GM18507 (cell line): ENCODE results near the gene TBCK.

Experiments used
- DNase-seq: peaks from one replicate; pipeline ENCODE4 v3.0.0; 2011; ENCODE audit warnings: low read depth; ENCODE audit not compliant: insufficient read length; ENCODE audit errors: extremely low spot score
- FAIRE-seq: peaks from 2 replicates; lab custom pipeline; 2011; peaks lifted over from hg19 to GRCh38; lab: Jason Lieb, UNC

Gene TBCK

DNA sequence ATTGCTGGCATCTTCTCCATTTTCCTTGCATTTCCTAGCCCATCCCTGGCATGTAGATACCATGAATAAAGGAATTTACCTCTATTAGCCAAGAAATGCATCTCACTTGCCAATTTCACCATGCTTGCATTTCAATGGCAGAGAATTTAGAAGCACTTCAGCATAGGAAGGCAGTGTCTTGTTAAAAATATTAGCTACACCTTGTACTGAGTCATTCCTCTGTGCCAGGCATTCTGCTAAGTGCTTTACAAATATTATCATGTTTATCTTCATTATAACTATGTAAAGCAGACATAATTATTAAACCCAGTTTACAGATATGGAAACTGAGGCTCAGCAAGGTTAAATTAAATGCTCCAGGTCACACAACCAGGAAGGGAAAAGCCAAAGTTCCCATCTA lies 282.5 kb downstream of the TBCK start:
- DNase-seq = no peak
- no peak for FAIRE-seq

DNA sequence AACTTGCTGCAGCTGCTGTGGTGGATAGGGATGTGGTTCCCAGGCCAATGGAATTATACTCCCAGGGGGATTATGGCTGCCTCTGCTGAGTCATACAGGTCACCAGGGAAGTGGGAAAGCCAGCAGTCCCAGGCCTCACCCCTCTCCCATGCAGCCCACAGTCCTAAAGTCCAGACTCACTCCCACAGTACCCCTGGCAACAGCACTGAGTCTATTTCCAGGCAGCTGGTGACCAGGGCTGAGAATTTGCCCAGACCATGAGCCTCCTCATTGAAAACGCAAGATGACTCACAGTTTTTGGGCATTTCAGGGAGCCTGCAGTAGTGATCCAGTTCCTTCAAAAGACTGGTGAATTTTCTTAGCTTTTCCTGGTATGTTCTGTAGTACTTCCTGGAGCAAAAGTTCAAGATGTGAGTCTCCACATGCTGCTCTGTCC lies 283.1 kb downstream of the TBCK start:
- no peak for FAIRE-seq
- DNase-seq = no peak

DNA sequence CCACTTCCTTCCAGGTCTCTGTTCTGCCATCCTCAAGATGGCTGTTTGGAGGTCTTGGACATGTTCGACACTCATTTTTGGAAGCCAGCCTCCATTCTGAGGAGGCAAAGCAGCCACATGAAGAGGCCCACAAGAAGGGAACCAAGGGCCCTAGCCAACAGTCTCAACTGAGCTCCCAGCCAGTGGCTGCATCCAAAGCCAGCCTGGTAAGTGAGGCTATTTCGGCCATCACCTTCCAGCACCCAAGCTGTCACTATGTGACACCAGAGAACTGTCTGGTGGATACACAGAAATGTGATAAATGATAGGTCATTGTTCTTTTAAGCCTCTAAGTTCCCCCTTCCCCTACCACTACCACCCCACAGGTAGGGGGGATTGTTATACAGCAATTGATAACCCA lies 293.6 kb downstream of the TBCK start:
- no peak for FAIRE-seq
- DNase-seq = no peak

DNA sequence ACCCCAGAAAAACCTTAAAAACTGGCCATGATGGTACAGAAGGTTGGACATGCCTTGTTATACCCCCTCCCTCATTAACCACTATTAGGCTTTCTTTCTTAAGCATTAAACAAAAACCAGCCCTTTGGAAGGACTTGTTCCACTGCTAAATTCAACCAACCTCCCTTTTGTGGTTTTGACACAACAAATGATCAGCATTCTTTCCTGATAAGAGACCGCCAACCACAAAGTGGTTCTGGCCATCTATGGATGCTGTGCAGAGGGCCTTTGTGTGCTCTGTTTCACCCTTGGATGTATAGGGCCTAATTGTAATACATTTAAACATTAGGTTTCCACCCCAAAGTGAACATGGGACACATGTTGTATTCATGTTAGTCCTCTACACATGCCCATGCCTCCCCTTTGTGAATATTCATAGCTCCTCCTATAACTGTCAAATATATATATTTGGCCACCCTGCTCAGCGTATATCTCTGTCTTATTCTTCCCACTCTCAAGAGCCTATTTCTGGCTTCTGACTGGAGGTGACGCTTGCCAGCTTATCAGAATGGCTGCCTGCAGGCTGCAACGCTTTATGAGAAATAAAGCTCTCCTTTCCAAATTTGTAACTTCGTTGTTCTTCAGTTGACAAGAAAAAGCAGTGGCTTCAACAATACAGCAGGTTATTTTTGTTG lies 294.1 kb downstream of the TBCK start:
- DNase-seq (no peak), FAIRE-seq (no peak)

DNA sequence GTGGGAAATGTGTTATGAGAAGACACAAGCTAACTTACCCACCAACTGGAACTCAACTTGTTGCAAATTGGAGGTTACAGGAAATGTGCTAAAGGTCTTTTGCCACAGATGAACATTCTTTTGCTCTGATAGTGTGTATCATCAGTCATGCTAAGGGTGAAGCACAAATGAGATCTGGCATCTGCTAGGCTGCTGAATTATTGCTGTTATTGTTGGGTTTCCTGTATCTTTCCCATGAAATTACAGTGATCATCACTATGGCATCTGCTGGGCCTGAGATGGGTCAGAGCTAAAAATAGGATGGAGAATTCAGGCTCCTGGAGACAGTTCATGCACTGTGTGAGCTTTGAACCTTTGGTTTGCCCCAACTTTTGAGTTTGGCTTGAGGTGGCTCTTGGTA lies 296.2 kb downstream of the TBCK start:
- FAIRE-seq = no peak
- no peak for DNase-seq

DNA sequence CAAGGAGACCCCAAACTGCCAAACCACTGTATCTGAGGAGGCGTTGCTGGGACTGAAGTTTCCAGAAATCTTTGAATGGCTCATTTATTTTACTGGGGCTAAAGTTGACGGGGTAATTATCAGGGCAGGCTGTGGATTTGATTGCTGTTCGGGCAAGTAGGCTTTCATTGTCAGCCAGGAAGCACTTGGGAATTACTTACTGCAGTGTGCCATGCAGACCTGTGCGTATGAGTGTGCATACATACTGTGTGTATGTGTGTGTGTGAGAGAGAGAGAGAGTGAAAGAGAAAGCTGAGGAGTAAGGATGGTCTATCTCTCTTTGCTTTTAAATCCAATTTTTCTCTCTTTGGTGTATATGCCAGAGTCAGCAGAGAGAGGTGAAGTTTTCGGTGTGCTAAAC lies 298.0 kb downstream of the TBCK start:
- FAIRE-seq = no peak
- DNase-seq = no peak

DNA sequence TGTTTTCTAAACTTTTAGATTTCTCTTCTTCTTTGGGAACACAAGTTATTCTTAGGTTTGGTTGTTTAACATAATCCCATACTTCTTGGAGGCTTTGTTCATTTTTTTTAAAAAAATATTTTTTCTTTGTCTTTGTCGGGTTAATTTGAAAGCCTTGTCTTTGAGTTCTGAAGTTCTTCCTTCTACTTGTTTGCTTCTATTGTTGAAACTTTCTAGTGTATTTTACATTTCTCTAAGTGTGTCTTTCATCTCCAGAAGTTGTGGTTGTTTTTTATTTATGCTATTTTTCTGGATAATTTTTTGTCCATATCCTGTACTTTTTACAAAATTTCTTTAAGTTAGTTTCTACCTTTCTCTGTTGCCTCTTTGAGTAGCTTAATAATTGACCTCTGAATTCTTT lies 304.6 kb downstream of the TBCK start:
- no peak for DNase-seq
- no peak for FAIRE-seq

DNA sequence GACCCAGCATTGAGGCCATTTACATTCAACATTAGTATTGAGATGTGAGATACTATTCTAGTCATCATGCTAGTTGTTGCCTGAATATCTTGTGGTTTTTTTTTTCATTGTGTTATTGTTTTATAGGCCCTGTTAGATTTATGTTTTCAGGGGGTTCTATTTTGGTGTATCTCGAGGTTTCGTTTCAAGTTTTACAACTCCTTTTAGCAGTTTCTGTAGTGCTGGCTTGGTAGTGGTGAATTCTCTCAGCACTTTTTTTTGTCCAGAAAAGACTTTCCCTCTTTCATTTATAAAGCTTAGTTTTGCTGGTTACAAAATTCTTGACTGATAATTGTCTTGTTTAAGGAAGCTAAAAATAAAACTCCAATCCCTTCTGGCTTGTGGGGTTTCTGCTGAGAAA lies 305.2 kb downstream of the TBCK start:
- FAIRE-seq (no peak), DNase-seq (no peak)

DNA sequence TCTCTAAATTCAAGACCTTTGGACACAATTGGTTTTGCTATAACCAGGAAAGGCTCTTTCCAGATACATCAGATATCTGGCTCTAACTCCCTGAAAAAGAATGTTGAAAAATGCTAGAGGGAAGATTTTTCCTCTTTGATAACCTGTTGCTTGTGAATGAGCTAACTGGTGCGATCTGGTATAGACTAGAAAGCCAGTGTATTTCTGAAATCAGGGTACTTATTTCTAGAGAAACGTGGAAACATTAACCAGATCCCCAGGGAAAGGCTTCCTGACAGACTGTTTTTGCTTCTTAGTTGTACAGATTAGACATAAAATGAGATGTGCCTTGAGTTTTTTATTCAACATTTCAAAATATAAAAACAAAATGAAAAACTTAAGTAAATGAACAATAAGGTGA lies 313.0 kb downstream of the TBCK start:
- DNase-seq = no peak
- FAIRE-seq = no peak

DNA sequence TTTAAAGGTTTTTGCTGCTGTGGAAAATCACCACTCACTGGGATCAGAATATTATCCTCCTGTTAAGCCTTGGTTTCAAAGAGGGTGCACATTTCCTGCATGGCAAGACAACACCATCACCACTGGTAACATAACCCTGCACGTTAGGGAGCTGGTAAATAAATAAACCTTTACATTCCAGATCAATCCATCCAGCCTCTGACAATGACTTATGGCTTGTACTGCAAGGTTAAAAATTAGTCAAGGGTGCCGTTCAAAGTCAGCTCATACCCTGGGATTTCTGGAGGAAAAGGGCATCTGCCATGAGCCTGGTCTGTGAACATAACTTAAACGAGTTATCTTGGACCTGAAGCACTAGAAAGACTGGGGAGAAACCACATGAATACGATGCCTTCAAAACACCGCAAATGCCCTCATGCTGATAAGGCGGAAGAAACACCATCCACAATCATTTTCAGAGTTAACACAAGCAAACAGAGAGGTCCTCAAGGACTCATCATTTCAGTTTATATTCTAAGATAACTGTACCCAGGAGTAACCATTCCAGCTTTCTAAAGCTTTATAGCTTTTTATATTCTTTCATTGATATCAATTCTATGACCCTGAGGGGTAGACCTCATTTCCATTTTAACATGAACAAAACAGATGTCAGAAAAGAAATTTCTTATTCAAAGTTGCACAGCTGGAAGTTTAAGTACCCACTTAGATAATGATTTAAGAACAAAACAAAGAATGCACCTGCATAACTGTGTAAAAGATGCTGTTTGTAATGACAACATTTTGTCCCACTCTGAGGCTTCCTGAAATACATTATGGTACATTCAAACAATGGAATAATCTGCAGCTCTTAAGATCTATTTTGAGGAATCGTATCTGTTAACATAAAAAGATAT lies 317.6 kb downstream of the TBCK start:
- no peak for FAIRE-seq
- no peak for DNase-seq

DNA sequence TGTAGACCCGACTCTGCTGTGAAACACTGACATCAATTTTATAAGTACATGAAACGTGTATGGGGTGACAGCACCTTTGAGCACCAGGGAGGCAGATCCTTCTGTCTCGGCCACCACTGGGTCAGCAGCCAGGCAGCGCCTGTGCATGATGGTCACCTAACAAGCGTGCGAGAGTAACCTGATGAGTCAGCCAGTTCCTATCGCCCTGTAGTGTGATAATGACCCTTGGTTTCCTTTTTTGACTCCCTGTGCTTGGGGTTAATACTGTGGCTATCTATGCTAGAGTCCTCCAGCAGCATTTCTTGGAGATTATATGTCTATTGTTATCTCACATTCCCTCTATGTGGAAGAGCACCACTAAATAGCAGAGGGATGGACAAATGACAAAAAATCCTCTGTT lies 319.2 kb downstream of the TBCK start:
- DNase-seq = no peak
- no peak for FAIRE-seq

DNA sequence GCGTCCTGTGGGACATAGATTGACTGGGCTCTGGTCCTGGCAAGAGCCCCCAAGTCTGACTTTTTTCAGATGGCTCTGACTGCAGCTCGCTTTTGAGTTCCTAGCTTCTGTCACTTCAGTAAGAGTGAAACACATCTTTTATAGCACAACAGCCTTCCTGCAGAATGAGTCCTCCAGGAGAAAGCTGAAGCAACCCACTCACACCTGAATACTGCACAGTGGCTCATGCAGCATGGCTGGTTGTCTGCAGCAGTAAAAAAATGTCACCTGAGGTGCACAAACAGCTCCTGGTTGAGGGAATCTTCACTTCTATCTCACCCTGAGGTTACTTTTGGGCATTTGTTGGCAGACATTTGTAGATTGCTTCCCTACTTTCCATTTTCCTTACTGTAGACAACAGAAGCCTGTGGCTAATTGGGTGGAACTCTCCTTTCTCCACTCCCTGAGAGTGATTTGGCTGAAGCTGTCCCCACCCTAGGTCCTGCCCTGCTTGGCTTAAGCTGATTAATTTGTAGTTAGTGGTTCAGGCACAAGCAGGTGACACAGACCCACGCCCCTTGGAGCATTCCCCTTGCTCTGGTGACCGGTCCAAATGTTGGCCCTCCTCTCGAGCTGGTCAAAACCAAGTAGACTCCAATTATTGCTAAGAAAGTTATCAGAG lies 321.0 kb downstream of the TBCK start:
- DNase-seq (no peak), FAIRE-seq (no peak)

DNA sequence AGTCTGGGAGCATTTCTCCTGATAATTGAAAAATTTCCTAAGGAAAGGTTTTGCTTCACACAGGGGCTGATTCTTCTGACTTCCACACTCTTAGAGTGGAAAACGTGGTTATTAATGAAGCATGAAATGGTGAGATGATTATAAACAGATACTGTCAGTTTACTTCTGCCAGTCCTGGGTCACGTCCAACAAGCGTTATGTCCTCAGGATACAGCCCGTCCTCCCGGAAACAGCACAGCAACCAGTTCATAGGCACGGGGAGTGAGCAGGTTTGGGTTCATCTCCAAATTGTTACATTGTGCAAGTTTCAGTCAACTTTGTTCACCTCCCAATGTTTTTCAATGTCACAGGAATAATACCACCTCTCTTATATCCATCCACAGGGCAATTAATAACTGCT lies 321.9 kb downstream of the TBCK start:
- DNase-seq = no peak
- FAIRE-seq = no peak

DNA sequence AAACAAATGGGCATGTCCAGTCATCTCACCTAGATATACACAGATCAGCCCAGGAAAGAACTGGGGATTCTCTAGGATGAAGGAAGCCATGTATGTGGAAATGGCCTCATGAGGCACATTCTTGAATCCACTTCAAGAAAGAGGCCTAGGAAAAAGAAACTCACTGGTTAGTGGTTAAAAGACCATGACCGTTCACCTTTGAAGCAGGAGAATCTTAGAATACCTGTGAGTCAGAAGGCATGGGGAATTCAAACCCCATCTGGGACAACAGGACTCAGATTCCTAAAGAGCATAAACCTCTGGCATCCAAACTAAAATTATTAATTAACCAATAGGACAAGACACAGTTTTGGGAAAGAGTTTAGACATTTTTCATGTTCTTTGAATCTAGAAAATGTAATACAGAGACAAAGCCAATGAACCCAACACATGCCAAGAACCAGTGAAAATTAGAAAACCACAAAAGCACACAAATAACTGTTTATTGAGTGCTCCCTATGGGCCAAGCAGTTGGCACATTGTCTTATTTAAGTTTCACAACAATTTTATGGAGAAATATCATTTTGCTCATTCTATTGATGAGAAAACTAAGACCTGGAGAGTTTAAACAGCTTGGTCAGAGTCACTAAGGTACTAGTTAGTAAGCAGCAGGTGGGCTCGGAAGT lies 323.2 kb downstream of the TBCK start:
- DNase-seq (no peak), FAIRE-seq (no peak)

DNA sequence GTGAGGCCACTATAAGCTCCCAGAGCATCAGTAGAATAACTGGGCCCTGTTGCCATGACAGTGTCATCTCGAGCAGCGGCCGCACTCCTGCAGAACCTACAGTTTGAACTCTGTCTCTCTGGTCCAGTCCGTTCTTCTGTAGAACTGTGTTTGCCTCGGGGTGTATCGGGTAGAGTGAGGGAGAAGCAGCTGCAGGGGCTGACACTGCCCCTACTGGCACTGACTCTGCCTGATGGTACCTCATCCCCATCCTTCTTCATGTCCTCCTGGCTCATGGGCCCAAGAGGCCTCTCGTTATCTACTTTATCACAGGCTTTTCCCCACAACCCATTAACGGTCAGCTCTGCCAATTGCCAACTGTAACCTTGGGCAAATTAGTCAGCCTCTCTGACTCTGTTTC lies 324.3 kb downstream of the TBCK start:
- DNase-seq (no peak), FAIRE-seq (no peak)
